Measurements from ENCODE around the gene GID8.

GID8 gene

GRCh38 chr20:62950741-62951140 is 12.8 kb downstream of the GID8 start:
- TF ChIP-seq SIN3A (IDR thresholded peaks at IDR 0.05; ENCODE audit: borderline replicate concordance, insufficient read depth, low read length) (no peak), TAF1 (IDR thresholded peaks at IDR 0.05; ENCODE audit: borderline replicate concordance, insufficient read depth, low read length) (no peak), REST (IDR thresholded peaks at IDR 0.05; ENCODE audit: insufficient read depth in 1 of 2, low read depth in 2 of 2, low read length in 2 of 2) (no peak), POLR2AphosphoS5 (IDR thresholded peaks at IDR 0.05; ENCODE audit: low read depth, low read length) (no peak), FOXP2 (optimal IDR thresholded peaks at IDR 0.05; ENCODE audit: borderline replicate concordance, extremely low read depth, extremely low read length, insufficient read depth) (no peak)

- TF ChIP-seq REST (IDR thresholded peaks at IDR 0.05; ENCODE audit: insufficient read depth in 1 of 2, low read depth in 2 of 2, low read length in 2 of 2) (no peak), FOXP2 (optimal IDR thresholded peaks at IDR 0.05; ENCODE audit: borderline replicate concordance, extremely low read depth, extremely low read length, insufficient read depth) (no peak), POLR2AphosphoS5 (IDR thresholded peaks at IDR 0.05; ENCODE audit: low read depth, low read length) (no peak), SIN3A (IDR thresholded peaks at IDR 0.05; ENCODE audit: borderline replicate concordance, insufficient read depth, low read length) (no peak), TAF1 (IDR thresholded peaks at IDR 0.05; ENCODE audit: borderline replicate concordance, insufficient read depth, low read length) (no peak)
Measured at GRCh38 chr20:62951143-62951895, 13.4 kb downstream of the GID8 start.

- no peak for TF ChIP-seq FOXP2 (optimal IDR thresholded peaks at IDR 0.05; ENCODE audit: borderline replicate concordance, extremely low read depth, extremely low read length, insufficient read depth)
- no peak for TF ChIP-seq SIN3A (IDR thresholded peaks at IDR 0.05; ENCODE audit: borderline replicate concordance, insufficient read depth, low read length)
- no peak for TF ChIP-seq REST (IDR thresholded peaks at IDR 0.05; ENCODE audit: insufficient read depth in 1 of 2, low read depth in 2 of 2, low read length in 2 of 2)
- no peak for TF ChIP-seq POLR2AphosphoS5 (IDR thresholded peaks at IDR 0.05; ENCODE audit: low read depth, low read length)
- TF ChIP-seq TAF1 (IDR thresholded peaks at IDR 0.05; ENCODE audit: borderline replicate concordance, insufficient read depth, low read length), result no peak
Measured at GRCh38 chr20:62951896-62952372, 14.0 kb downstream of the GID8 start.

GRCh38 chr20:62952373-62952967 is 14.5 kb downstream of the GID8 start, which contains the start of gene SLC17A9:
TSS of gene SLC17A9 (plus strand) at chr20:62952709. CDS start at chr20:62952831, 122 bp downstream.
- TF ChIP-seq SIN3A (IDR thresholded peaks at IDR 0.05; ENCODE audit: borderline replicate concordance, insufficient read depth, low read length) (no peak), TAF1 (IDR thresholded peaks at IDR 0.05; ENCODE audit: borderline replicate concordance, insufficient read depth, low read length) (no peak), REST (IDR thresholded peaks at IDR 0.05; ENCODE audit: insufficient read depth in 1 of 2, low read depth in 2 of 2, low read length in 2 of 2) (no peak), FOXP2 (optimal IDR thresholded peaks at IDR 0.05; ENCODE audit: borderline replicate concordance, extremely low read depth, extremely low read length, insufficient read depth) (no peak), POLR2AphosphoS5 (IDR thresholded peaks at IDR 0.05; ENCODE audit: low read depth, low read length) (no peak)
